K562 (cell line): ENCODE data around the gene ATP13A2.

Experiments
- CBX1 ChIP-seq: sonication (generic); IDR thresholded peaks from 2 replicates; pipeline ENCODE4 v1.6.1; 2016; ENCODE audit warnings: antibody characterized with exemption, low read depth, mild to moderate bottlenecking
- CBX8 ChIP-seq: fragments of 200-600 bp; sonication (generic); IDR thresholded peaks from 2 replicates; pipeline ENCODE4 v1.6.1; 2012; ENCODE audit warnings: borderline replicate concordance, mixed run types, low read depth, mild to moderate bottlenecking, moderate library complexity, mixed read lengths, low read length, control low read depth, inconsistent platforms; ENCODE audit not compliant: poor library complexity, severe bottlenecking; ENCODE audit errors: extremely low read depth
- E2F6 ChIP-seq, 2 experiments: IDR thresholded peaks; 2 replicates each; pipeline ENCODE4 v1.6.1; 2011; ENCODE audit warnings: borderline replicate concordance in 1 of 2, control low read depth in 1 of 2, low read depth in 1 of 2, low read length in 1 of 2, mild to moderate bottlenecking in 1 of 2, mixed read lengths in 1 of 2, moderate library complexity in 1 of 2; ENCODE audit not compliant: insufficient read depth in 1 of 2, insufficient read length in 1 of 2, poor library complexity in 1 of 2, severe bottlenecking in 1 of 2; ENCODE audit errors: extremely low read depth in 1 of 2
- FOXJ3 ChIP-seq: sonication (generic); formaldehyde crosslinking; IDR thresholded peaks from 2 replicates; pipeline ENCODE4 v1.4.0; 2020; ENCODE audit warnings: mild to moderate bottlenecking, missing genetic modification reagents
- GATA2 ChIP-seq: sonication (generic); formaldehyde crosslinking; IDR thresholded peaks from 2 replicates; pipeline ENCODE4 v1.4.0; 2020; ENCODE audit warnings: mild to moderate bottlenecking, missing genetic modification reagents
- POLR2A ChIP-seq: fragments of 450-650 bp; conservative IDR thresholded peaks from 2 replicates; pipeline ENCODE4 v1.6.1; 2016
- USF2 ChIP-seq: sonication (generic); formaldehyde crosslinking; IDR thresholded peaks from 2 replicates; pipeline ENCODE4 v1.5.0; 2020; ENCODE audit warnings: missing genetic modification reagents
- TF ChIP-seq, protein P1 (sequence below): fragments of 250-450 bp; sonication (Bioruptor Pico); IDR thresholded peaks from 2 replicates; pipeline ENCODE4 v1.9.0; 2021; ENCODE audit warnings: mild to moderate bottlenecking
- TF ChIP-seq, protein P2 (sequence below): sonication (generic); formaldehyde crosslinking; IDR thresholded peaks from 2 replicates; pipeline ENCODE4 v1.9.0; 2022; ENCODE audit warnings: mild to moderate bottlenecking, missing genetic modification reagents
- TF ChIP-seq, protein P3 (sequence below), 3 experiments: IDR thresholded peaks in 2 of 3; conservative IDR thresholded peaks in 1 of 3; 2 replicates each; pipeline ENCODE4 v1.5.1; 2011 to 2012; ENCODE audit warnings: low read length in 3 of 3, mild to moderate bottlenecking in 3 of 3, control low read depth in 2 of 3, improper control_type of control experiment in 1 of 3, inconsistent platforms in 1 of 3, low read depth in 1 of 3, mixed read lengths in 1 of 3, moderate library complexity in 1 of 3; ENCODE audit not compliant: insufficient read depth in 2 of 3
- TF ChIP-seq, protein P4 (sequence below): sonication (generic); formaldehyde crosslinking; IDR thresholded peaks from 2 replicates; pipeline ENCODE4 v1.8.0; 2022; ENCODE audit warnings: mild to moderate bottlenecking, missing genetic modification reagents
- TF ChIP-seq, protein P5 (sequence below): fragments of 450-650 bp; formaldehyde crosslinking; IDR thresholded peaks from 2 replicates; pipeline ENCODE4 v1.4.0; 2022; ENCODE audit warnings: missing genetic modification characterization

GRCh38 chr1:16975211-16975610 lies 36.5 kb downstream of the ATP13A2 start:
- TF ChIP-seq GATA2 (no peak), FOXJ3 (no peak), POLR2A (no peak), CBX1 (no peak), CBX8 (no peak), E2F6 (IDR thresholded peaks at IDR 0.05; ENCODE audit: borderline replicate concordance in 1 of 2, extremely low read depth in 1 of 2, insufficient read depth in 1 of 2, insufficient read length in 1 of 2, low read depth in 1 of 2, low read length in 1 of 2, poor library complexity in 1 of 2, severe bottlenecking in 1 of 2) (no peak), USF2 (CRISPR knock-in tag) (no peak)
- TF ChIP-seq, protein P1, sequence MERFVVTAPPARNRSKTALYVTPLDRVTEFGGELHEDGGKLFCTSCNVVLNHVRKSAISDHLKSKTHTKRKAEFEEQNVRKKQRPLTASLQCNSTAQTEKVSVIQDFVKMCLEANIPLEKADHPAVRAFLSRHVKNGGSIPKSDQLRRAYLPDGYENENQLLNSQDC (CRISPR knock-in tag): no peak
- TF ChIP-seq, protein P2, sequence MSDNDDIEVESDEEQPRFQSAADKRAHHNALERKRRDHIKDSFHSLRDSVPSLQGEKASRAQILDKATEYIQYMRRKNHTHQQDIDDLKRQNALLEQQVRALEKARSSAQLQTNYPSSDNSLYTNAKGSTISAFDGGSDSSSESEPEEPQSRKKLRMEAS: no peak
- TF ChIP-seq, protein P3, sequence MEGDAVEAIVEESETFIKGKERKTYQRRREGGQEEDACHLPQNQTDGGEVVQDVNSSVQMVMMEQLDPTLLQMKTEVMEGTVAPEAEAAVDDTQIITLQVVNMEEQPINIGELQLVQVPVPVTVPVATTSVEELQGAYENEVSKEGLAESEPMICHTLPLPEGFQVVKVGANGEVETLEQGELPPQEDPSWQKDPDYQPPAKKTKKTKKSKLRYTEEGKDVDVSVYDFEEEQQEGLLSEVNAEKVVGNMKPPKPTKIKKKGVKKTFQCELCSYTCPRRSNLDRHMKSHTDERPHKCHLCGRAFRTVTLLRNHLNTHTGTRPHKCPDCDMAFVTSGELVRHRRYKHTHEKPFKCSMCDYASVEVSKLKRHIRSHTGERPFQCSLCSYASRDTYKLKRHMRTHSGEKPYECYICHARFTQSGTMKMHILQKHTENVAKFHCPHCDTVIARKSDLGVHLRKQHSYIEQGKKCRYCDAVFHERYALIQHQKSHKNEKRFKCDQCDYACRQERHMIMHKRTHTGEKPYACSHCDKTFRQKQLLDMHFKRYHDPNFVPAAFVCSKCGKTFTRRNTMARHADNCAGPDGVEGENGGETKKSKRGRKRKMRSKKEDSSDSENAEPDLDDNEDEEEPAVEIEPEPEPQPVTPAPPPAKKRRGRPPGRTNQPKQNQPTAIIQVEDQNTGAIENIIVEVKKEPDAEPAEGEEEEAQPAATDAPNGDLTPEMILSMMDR (IDR thresholded peaks at IDR 0.05 in 2 of 3, conservative IDR thresholded peaks at IDR 0.05 in 1 of 3; ENCODE audit: insufficient read depth in 2 of 3, low read depth in 1 of 3, low read length in 3 of 3): no peak
- TF ChIP-seq, protein P4, sequence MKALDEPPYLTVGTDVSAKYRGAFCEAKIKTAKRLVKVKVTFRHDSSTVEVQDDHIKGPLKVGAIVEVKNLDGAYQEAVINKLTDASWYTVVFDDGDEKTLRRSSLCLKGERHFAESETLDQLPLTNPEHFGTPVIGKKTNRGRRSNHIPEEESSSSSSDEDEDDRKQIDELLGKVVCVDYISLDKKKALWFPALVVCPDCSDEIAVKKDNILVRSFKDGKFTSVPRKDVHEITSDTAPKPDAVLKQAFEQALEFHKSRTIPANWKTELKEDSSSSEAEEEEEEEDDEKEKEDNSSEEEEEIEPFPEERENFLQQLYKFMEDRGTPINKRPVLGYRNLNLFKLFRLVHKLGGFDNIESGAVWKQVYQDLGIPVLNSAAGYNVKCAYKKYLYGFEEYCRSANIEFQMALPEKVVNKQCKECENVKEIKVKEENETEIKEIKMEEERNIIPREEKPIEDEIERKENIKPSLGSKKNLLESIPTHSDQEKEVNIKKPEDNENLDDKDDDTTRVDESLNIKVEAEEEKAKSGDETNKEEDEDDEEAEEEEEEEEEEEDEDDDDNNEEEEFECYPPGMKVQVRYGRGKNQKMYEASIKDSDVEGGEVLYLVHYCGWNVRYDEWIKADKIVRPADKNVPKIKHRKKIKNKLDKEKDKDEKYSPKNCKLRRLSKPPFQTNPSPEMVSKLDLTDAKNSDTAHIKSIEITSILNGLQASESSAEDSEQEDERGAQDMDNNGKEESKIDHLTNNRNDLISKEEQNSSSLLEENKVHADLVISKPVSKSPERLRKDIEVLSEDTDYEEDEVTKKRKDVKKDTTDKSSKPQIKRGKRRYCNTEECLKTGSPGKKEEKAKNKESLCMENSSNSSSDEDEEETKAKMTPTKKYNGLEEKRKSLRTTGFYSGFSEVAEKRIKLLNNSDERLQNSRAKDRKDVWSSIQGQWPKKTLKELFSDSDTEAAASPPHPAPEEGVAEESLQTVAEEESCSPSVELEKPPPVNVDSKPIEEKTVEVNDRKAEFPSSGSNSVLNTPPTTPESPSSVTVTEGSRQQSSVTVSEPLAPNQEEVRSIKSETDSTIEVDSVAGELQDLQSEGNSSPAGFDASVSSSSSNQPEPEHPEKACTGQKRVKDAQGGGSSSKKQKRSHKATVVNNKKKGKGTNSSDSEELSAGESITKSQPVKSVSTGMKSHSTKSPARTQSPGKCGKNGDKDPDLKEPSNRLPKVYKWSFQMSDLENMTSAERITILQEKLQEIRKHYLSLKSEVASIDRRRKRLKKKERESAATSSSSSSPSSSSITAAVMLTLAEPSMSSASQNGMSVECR (CRISPR knock-in tag): no peak
- TF ChIP-seq, protein P5, sequence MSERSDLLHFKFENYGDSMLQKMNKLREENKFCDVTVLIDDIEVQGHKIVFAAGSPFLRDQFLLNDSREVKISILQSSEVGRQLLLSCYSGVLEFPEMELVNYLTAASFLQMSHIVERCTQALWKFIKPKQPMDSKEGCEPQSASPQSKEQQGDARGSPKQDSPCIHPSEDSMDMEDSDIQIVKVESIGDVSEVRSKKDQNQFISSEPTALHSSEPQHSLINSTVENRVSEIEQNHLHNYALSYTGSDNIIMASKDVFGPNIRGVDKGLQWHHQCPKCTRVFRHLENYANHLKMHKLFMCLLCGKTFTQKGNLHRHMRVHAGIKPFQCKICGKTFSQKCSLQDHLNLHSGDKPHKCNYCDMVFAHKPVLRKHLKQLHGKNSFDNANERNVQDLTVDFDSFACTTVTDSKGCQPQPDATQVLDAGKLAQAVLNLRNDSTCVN: no peak
